GM21576 (cell line): ENCODE data around the gene NCBP1.

Experiments
- ATAC-seq: cut with Tn5 transposase; IDR thresholded peaks from one replicate; pipeline ENCODE4 v1.9.1; 2021; ENCODE audit warnings: mild to moderate bottlenecking, moderate library complexity; ENCODE audit not compliant: unreplicated experiment

The NCBP1 gene

DNA sequence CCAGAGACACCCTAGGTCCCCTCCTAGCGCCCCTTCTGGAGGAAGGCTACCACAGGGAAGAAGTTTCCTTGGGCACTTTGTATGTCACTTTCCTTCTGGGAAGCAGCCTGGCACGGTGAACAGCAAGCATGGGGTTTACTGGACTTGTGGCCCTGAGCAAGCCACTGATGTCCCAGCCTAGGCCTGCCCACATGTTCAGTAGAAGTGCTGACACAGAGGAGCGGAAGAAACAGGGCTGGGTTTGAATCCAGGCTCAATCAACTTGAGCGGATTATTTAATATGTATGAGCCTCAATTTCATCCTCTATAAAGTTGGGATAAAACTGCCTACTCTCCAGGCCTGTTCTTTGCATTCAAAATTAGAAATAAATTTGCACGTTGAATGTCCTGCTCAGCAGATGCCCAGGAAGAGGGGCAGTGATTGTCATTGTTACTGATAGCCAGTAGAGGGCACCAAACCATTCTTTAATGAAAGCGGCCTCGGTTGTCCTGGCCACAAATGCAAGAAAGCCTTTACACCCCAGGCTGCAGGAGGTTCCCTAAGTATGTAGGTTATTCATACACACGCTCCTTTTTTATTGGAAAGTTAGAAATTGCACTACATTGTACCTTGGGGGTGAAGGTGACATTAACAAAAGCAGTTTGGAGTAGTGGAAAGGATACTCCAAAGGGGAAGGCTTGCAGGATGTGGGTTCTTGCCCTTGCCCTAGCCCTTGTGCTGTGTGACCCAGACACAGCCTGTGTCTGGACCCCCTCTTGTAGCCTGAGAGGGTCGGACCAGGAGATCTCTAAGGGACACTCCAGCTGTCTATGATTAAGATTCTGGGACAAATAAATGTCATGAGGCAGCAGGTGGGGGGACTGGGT, 77.0 kb downstream of the NCBP1 start:
- no peak for ATAC-seq

DNA sequence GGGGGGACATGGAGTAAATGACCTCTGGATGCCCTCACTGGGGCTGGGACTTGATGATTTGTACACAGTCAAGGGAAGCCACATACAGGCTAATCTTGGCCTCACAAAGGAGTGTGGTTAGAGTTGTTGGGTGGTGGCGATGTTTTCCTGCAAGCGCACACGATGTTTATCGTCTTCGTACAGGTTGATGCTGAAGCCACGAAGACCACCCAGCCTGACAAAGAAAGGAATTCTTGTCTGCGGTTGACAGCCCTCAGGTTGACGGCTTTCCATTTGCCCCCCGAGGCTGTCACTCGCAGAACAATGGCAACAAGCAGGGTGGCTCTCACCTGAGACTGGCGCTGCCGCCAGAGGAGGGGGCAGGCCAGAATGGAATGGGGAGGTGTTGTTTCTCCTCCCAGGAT, 77.6 kb downstream of the NCBP1 start:
- no peak for ATAC-seq

DNA sequence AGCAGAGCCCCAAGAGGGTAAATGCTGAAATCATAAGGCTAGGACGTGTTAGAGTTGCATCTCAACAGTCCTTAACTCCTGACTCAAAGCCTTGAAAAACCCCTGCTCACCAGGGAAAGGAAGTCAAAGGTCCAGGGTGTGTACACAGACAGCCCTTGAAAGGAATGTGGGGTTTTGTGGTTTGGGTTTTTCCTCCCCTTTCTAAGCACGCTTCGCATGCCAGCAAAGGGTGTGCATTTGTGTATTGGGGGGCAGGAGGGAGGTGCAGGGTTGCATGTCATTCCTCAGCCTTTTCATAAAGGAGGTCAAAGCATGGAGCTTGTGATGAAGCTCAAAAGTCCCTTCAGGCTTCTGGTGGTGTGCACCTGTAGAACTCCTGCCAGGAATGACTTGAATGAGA, 80.8 kb downstream of the NCBP1 start:
- ATAC-seq, result no peak

DNA sequence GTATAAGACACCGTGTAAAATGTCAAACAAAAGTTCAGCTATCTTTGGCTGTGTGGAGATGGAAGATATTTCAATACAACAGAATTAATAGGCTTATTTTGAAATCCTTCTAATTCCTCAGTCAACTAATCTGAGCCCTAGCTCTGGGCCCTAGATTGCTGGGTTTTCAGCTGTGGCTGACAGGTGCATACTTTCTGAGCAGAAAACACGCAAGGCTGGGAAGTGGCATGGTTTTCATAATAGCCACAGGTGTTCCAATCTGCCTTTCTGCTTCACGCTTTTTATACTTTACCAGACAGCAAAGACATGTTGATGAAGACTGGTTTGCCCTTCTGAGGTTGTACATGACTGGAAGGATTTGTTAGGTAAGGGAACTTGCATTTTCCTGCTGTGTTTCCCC, 84.2 kb downstream of the NCBP1 start:
- no peak for ATAC-seq

DNA sequence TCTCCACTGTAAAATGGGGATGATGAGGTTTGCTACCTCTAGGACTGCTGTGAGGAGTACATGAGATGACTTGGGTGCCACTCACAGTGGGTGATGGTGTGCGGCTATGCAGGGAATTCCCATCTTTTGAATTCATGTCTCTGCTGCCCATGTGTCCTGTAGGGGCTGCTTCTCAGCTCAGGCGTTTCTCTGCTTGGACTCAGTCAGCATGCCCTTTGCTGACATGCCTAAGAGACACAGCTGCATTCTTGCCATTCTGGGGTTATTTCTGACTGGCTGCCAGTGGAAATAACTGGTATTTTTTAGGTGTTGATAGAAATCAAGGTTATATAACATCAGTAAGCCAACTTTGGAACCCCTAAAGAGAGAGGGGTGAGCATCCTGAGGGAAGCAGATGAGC, 87.8 kb downstream of the NCBP1 start:
- ATAC-seq, result no peak

DNA sequence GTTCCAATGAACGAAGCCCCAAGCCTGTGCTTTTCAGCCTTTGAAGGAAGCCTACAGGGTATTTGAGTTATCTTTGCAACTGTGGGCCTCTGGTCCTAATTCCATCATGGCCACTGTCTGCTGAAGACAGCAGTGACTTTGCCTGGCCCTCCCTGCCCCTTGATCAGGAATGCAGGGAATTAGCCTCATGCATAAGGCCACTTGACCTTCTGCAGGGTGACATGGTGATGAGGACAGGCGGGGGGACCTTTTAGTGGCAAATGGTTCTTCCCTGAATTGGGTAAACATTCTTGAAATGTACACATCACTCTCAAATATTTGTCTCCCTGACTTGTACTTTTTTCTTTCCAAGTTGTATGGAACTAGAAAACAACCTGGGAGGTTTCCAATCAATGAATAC, 88.7 kb downstream of the NCBP1 start:
- no peak for ATAC-seq
